T-helper 1 cell treated with Interleukin-12 subunit alpha and Interleukin-12 subunit beta and Interleukin-4 antibody, amounts not matched to agents 30 μg/mL and 1 μg/mL, for 36 hours (primary cell): Measurements from ENCODE around the gene GRK1.

Experiments used
- H3K27ac Mint-ChIP-seq: one replicate; pipeline ENCODE4 v1.8.0; 2021; ENCODE audit warnings: mild to moderate bottlenecking, mixed read lengths
- H3K27me3 Mint-ChIP-seq: one replicate; pipeline ENCODE4 v1.8.0; 2021; ENCODE audit warnings: low read depth, mixed read lengths
- H3K36me3 Mint-ChIP-seq: one replicate; pipeline ENCODE4 v1.8.0; 2021; ENCODE audit warnings: low read depth, mixed read lengths
- H3K4me1 Mint-ChIP-seq: one replicate; pipeline ENCODE4 v1.8.0; 2021; ENCODE audit warnings: low read depth, mixed read lengths
- H3K4me3 Mint-ChIP-seq: one replicate; pipeline ENCODE4 v1.8.0; 2021; ENCODE audit warnings: mild to moderate bottlenecking, moderate library complexity, mixed read lengths
- H3K9me3 Mint-ChIP-seq: one replicate; pipeline ENCODE4 v1.8.0; 2021; ENCODE audit warnings: mixed read lengths

GRK1 gene

DNA sequence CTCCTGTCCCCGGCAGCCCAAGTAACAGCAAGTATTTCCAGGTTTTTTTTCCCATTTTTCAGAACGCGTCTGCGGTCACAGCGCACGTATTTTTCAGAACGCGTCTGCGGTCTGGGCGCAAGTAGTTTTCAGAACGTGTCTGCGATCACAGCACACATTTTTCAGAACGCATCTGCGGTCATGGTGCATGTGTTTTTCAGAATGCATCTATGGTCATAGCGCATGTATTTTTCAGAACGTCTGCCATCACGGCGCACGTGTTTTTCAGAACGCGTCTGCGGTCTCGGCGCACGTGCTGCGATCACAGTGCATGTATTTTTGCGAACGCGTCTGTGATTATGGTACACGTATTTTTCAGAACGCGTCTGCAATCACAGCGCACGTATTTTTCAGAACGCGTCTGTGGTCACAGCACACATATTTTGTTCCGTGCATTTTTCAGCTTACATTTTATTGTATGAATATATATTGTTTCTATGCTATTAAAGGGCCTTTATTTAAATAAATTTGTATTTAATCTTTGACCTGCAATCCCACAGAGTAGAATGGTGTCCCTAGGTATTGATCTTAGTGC is 28.8 kb upstream of the GRK1 start:
- Mint-ChIP-seq H3K36me3 (peaks cover 44% of the 10 kb centered on the region), H3K4me1 (peaks cover 11% of the 10 kb centered on the region), H3K27ac (no peak overlapping the region), H3K9me3 (no peaks in the 10 kb centered on the region), H3K4me3 (no peak overlapping the region), H3K27me3 (no peaks in the 10 kb centered on the region)

- Mint-ChIP-seq H3K27ac (no peak overlapping the region), H3K27me3 (no peaks in the 10 kb centered on the region), H3K36me3 (peaks cover 44% of the 10 kb centered on the region), H3K4me1 (peaks cover 10% of the 10 kb centered on the region), H3K9me3 (no peaks in the 10 kb centered on the region), H3K4me3 (no peak overlapping the region)
Measured at GRCh38 chr13:113638806-113639205, 28.2 kb upstream of the GRK1 start.

GRCh38 chr13:113639616-113640262 is 27.3 kb upstream of the GRK1 start:
- no peaks in the 10 kb centered on the region for H3K9me3 Mint-ChIP-seq
- H3K27ac Mint-ChIP-seq: no peak overlapping the region
- H3K4me1 Mint-ChIP-seq: peaks cover under 1% of the 10 kb centered on the region
- no peaks in the 10 kb centered on the region for H3K27me3 Mint-ChIP-seq
- H3K36me3 Mint-ChIP-seq: peaks cover 38% of the 10 kb centered on the region
- no peak overlapping the region for H3K4me3 Mint-ChIP-seq

- H3K9me3 Mint-ChIP-seq: no peaks in the 10 kb centered on the region
- H3K4me3 Mint-ChIP-seq: no peak overlapping the region
- H3K4me1 Mint-ChIP-seq: peaks cover 2% of the 10 kb centered on the region
- no peaks in the 10 kb centered on the region for H3K27me3 Mint-ChIP-seq
- H3K36me3 Mint-ChIP-seq: peaks cover 35% of the 10 kb centered on the region
- no peak overlapping the region for H3K27ac Mint-ChIP-seq
Measured at GRCh38 chr13:113641426-113641825, 25.6 kb upstream of the GRK1 start.

GRCh38 chr13:113642563-113642962 is 24.5 kb upstream of the GRK1 start:
- Mint-ChIP-seq H3K9me3 (no peaks in the 10 kb centered on the region), H3K27ac (no peak overlapping the region), H3K27me3 (no peaks in the 10 kb centered on the region), H3K4me1 (peaks cover 5% of the 10 kb centered on the region), H3K4me3 (no peak overlapping the region), H3K36me3 (peaks cover 27% of the 10 kb centered on the region)

DNA sequence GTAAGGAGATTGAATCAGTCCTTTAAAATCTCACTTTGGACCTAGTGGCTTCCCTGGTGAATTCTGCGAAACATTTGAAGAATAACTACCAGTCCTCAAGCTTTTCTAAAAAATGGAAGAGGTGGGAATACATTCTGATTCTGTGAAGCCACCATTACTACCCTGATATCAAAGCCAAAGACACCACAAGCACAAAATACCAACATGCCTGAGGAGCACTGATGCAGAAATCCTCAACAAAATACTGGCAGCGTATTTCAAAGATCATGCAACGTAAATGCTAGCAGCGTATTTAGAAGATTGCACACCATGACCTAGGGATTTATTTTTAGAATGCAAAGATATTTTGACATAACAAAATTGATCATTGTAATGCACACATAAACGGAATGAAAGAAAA is 23.4 kb upstream of the GRK1 start:
- peaks cover 22% of the 10 kb centered on the region for H3K36me3 Mint-ChIP-seq
- H3K27ac Mint-ChIP-seq: no peak overlapping the region
- H3K4me3 Mint-ChIP-seq: no peak overlapping the region
- no peaks in the 10 kb centered on the region for H3K9me3 Mint-ChIP-seq
- peaks cover 5% of the 10 kb centered on the region for H3K4me1 Mint-ChIP-seq
- no peaks in the 10 kb centered on the region for H3K27me3 Mint-ChIP-seq

- Mint-ChIP-seq H3K27me3 (no peaks in the 10 kb centered on the region), H3K36me3 (peaks cover 19% of the 10 kb centered on the region), H3K4me1 (peaks cover 5% of the 10 kb centered on the region), H3K9me3 (no peaks in the 10 kb centered on the region), H3K4me3 (no peak overlapping the region), H3K27ac (no peak overlapping the region)
Measured at GRCh38 chr13:113644800-113645199, 22.2 kb upstream of the GRK1 start.

- no peaks in the 10 kb centered on the region for H3K9me3 Mint-ChIP-seq
- no peaks in the 10 kb centered on the region for H3K27me3 Mint-ChIP-seq
- peaks cover 5% of the 10 kb centered on the region for H3K4me1 Mint-ChIP-seq
- no peak overlapping the region for H3K27ac Mint-ChIP-seq
- H3K36me3 Mint-ChIP-seq: peaks cover 15% of the 10 kb centered on the region
- H3K4me3 Mint-ChIP-seq: no peak overlapping the region
Measured at GRCh38 chr13:113645329-113645728, 21.7 kb upstream of the GRK1 start.

GRCh38 chr13:113646376-113646775 is 20.6 kb upstream of the GRK1 start:
- H3K4me1 Mint-ChIP-seq: peaks cover 5% of the 10 kb centered on the region
- no peak overlapping the region for H3K4me3 Mint-ChIP-seq
- H3K27me3 Mint-ChIP-seq: no peaks in the 10 kb centered on the region
- peaks cover 9% of the 10 kb centered on the region for H3K36me3 Mint-ChIP-seq
- no peaks in the 10 kb centered on the region for H3K9me3 Mint-ChIP-seq
- H3K27ac Mint-ChIP-seq: no peak overlapping the region

DNA sequence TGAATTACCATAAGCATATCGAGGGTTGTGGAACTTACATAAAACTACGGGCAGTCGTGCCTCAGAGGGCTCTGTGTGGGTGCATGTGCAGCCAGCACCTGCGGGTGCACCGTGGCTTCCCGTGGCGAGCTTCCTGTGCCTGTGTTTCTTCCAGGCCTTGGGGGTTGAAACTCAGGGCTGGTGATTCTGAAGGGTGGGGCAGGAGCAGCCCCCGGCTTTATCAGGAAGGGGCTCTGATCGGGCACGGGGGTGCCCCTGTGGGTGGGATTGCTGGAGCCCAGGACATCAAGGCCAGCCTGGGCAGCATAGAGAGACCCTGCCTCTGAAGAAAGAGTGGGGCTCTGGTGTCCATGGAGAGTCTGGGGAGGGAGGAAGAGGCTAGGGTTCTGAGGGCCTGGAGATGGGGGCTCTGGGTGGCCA is 20.1 kb upstream of the GRK1 start:
- Mint-ChIP-seq H3K4me3 (no peak overlapping the region), H3K4me1 (peaks cover 5% of the 10 kb centered on the region), H3K36me3 (peaks cover 5% of the 10 kb centered on the region), H3K9me3 (no peaks in the 10 kb centered on the region), H3K27me3 (no peaks in the 10 kb centered on the region), H3K27ac (no peak overlapping the region)

DNA sequence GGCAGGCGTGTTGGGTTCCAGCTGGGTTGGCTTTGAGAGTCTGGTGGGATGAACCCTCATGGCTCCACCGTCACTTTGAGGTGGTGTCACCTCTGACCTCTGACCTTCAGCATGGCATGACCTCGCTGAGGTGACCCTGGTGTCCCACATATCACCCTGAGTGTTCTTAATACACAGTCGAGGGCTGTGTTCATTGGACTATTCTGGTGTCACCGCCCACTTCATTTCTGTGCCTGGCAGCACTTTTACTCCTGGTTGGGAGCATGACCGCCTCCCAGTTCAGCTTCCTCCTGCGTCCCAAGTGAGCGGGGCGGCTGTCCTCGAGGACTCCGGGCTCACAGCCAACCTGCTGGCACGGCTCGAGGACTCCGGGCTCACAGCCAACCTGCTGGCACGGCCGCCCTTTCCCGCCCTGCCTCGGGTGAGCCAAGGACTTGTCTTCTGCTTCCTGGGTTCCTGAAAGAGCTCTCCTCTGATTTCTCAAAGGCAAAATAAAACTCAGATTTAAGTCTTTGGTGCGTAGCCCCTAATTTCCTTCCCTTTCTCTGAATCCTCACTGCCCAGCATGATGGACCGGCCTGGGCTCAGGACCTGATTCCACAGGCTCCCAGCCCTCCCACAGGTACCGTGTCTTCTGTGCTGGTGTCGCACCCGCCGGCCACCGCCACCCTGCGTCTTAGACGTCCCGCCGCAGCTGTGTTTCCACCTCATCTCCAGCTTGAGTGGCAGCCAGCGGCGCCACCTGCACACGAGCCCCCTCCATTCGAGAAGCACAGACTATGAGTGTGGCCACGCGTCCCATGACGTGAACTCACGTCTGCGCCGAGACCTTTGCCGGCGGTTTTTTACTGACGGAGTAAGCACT is 19.4 kb upstream of the GRK1 start:
- Mint-ChIP-seq H3K9me3 (no peaks in the 10 kb centered on the region), H3K4me3 (no peak overlapping the region), H3K27me3 (no peaks in the 10 kb centered on the region), H3K36me3 (peaks cover under 1% of the 10 kb centered on the region), H3K27ac (no peak overlapping the region), H3K4me1 (peaks cover 5% of the 10 kb centered on the region)

DNA sequence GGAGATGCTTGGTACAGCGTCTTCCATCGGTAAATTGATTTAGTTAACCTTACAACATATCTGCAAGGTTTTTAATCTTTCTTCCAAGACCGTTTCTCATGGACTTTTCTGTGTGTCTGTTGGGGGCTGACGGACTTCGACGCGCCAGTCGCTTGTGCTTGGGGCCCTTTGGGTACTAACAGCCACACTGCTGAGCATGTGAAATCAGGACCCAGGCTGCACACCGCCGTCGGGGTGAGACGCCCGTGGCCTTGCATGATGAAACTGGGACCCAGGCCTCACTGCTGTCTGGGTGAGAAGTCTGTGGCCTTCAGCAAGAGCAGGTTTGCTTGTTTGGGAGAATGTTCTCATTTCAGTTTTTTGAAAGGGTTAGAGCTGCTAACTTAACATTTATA is 18.8 kb upstream of the GRK1 start:
- Mint-ChIP-seq H3K36me3 (no peaks in the 10 kb centered on the region), H3K9me3 (no peaks in the 10 kb centered on the region), H3K4me1 (peaks cover 5% of the 10 kb centered on the region), H3K4me3 (no peak overlapping the region), H3K27ac (no peak overlapping the region), H3K27me3 (no peaks in the 10 kb centered on the region)

GRCh38 chr13:113649212-113649611 is 17.8 kb upstream of the GRK1 start:
- Mint-ChIP-seq H3K9me3 (no peaks in the 10 kb centered on the region), H3K36me3 (no peaks in the 10 kb centered on the region), H3K27ac (no peak overlapping the region), H3K27me3 (no peaks in the 10 kb centered on the region), H3K4me1 (peaks cover 5% of the 10 kb centered on the region), H3K4me3 (no peak overlapping the region)

GRCh38 chr13:113650275-113650674 is 16.7 kb upstream of the GRK1 start:
- peaks cover 5% of the 10 kb centered on the region for H3K4me1 Mint-ChIP-seq
- H3K4me3 Mint-ChIP-seq: no peak overlapping the region
- no peaks in the 10 kb centered on the region for H3K36me3 Mint-ChIP-seq
- no peaks in the 10 kb centered on the region for H3K9me3 Mint-ChIP-seq
- H3K27me3 Mint-ChIP-seq: no peaks in the 10 kb centered on the region
- H3K27ac Mint-ChIP-seq: no peak overlapping the region

DNA sequence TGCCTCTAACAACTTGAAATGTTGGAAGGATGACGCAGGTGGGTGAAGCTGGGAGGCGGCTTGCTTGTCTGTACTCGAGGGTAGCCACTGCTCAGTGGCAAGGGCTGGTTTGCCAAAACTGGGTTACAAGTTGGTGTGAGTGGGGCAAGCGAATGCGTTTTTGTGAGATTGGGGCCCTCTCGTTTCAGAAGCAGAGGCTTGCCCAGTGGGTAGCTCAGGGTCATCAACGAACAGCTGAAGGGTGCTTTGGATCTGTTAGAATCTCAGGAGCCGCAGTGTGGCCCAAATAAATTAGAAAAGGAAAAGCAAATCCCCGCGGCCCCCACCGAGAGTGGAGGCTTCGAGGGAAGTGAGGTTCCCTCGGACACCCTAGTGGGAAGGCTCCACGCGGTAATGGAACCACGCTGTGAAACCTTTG is 16.3 kb upstream of the GRK1 start:
- Mint-ChIP-seq H3K4me1 (peaks cover 5% of the 10 kb centered on the region), H3K27ac (no peak overlapping the region), H3K9me3 (no peaks in the 10 kb centered on the region), H3K36me3 (no peaks in the 10 kb centered on the region), H3K4me3 (no peak overlapping the region), H3K27me3 (no peaks in the 10 kb centered on the region)
